ENCODE data around the gene YARS2. TPM values are rescaled to one million over a fixed set of nuclear protein-coding genes. Genes with fewer than 3 reads are reported as not detected.

YARS2 gene
- total RNA-seq, 1 donor from 2014 or later: 11.6 TPM

DNA sequence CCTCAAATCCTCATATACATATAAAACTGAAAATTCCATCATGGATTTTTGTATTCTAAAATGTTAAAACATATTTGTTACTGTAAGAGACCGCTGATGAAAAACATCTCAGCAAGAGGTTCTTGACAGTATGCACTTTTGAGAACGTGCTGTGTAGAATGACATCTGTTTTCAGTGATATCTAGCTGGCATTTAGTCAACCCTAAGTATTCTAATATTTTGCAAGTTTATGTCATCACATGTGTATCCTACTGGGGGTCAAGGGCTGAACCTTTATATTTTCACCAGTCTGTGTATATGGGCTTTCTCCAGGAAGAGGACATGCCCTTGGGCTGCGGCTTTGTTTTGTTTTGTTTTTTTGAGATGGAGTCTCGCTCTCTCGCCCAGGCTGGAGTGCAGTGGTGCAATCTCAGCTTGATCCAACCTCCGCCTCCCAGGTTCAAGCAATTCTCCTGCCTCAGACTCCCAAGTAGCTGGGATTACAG, 22.0 kb upstream of the YARS2 start:
- intact Hi-C loops (cut with micrococcal nuclease): no loop called here
- H3K27ac ChIP-seq (replicated peaks): no peak overlapping the region
- DNase-seq: no peak
- H3K27me3 ChIP-seq (ENCODE audit: low read depth): no peaks in the 10 kb centered on the region
- H3K36me3 ChIP-seq: no peaks in the 10 kb centered on the region
- no peak overlapping the region for H3K4me3 ChIP-seq
- no peaks in the 10 kb centered on the region for H3K9me3 ChIP-seq (replicated peaks)
- TF ChIP-seq, protein P1, sequence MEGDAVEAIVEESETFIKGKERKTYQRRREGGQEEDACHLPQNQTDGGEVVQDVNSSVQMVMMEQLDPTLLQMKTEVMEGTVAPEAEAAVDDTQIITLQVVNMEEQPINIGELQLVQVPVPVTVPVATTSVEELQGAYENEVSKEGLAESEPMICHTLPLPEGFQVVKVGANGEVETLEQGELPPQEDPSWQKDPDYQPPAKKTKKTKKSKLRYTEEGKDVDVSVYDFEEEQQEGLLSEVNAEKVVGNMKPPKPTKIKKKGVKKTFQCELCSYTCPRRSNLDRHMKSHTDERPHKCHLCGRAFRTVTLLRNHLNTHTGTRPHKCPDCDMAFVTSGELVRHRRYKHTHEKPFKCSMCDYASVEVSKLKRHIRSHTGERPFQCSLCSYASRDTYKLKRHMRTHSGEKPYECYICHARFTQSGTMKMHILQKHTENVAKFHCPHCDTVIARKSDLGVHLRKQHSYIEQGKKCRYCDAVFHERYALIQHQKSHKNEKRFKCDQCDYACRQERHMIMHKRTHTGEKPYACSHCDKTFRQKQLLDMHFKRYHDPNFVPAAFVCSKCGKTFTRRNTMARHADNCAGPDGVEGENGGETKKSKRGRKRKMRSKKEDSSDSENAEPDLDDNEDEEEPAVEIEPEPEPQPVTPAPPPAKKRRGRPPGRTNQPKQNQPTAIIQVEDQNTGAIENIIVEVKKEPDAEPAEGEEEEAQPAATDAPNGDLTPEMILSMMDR (IDR thresholded peaks at IDR 0.05; ENCODE audit: borderline replicate concordance): no peak
- H3K4me1 ChIP-seq: no peaks in the 10 kb centered on the region

DNA sequence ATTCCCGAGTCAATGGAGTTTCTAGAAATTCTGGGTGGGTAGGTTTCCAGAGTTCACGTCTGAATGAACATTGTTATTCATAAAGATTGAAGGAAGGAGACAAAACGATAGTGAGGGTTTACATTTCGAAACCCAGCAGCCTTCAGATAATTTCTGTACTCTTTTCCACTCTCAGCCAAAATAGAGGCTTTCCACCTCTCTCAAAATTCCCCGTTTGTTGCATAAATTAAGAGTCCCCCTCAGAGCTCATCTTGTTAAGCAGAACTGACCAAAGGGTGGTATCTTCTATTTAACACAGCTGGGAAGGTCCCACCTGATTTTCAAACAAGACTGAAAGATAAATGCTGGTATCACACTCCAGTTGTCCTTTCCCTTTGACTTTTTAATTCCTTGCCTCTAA, 21.5 kb upstream of the YARS2 start:
- no peaks in the 10 kb centered on the region for H3K4me1 ChIP-seq
- TF ChIP-seq, protein P1 (IDR thresholded peaks at IDR 0.05; ENCODE audit: borderline replicate concordance): no peak
- H3K36me3 ChIP-seq: no peaks in the 10 kb centered on the region
- DNase-seq: no peak
- intact Hi-C loops (cut with micrococcal nuclease): no loop called here
- no peaks in the 10 kb centered on the region for H3K27me3 ChIP-seq (ENCODE audit: low read depth)
- no peak overlapping the region for H3K27ac ChIP-seq (replicated peaks)
- no peak overlapping the region for H3K4me3 ChIP-seq
- no peaks in the 10 kb centered on the region for H3K9me3 ChIP-seq (replicated peaks)

DNA sequence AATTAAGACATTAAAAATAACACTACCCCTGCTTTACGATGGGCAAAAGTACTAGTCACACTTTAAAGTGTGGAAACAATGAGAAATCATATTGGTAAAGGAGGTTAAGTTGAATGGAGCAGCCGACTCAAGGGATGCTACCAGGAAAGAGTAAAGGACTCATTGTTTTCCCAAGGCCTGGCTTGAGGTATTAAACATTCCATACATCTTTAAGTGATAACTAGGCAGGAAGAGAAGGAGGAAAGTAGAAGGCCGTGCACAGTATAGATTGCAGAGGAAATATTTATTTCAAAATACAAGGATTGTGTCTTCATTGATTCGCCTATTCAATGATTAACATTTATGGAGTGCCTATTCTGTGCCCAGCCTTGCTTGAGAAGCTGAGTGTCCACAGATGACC, 20.6 kb upstream of the YARS2 start:
- TF ChIP-seq, protein P1 (IDR thresholded peaks at IDR 0.05; ENCODE audit: borderline replicate concordance): no peak

DNA sequence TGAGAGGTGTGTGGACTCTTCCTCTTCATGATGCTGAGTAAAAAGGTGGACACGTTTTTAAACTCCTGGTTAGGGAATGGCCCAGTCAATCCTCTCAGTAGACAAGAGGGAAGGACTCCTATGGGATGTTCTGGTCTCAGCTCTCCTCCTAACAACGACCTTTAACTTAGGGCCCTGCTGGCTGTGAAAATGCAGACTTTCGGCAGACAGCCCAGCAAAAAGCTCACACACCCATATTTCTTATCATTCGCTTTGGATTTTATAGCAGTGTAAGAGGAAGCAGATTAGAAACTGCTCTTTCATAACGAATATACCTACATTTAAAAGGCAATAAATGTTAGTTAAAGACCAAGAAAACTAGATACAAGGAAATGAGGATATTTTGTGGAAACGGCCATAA, 18.0 kb upstream of the YARS2 start:
- TF ChIP-seq, protein P1 (IDR thresholded peaks at IDR 0.05; ENCODE audit: borderline replicate concordance): no peak
- Histone ChIP-seq H3K36me3 (no peaks in the 10 kb centered on the region), H3K9me3 (replicated peaks) (no peaks in the 10 kb centered on the region), H3K27ac (replicated peaks) (no peak overlapping the region), H3K27me3 (ENCODE audit: low read depth) (no peaks in the 10 kb centered on the region), H3K4me1 (no peaks in the 10 kb centered on the region), H3K4me3 (no peak overlapping the region)
- intact Hi-C loops (cut with micrococcal nuclease): no loop called here
- no peak for DNase-seq

More for the DNA sequence above, 20.6 kb upstream of the YARS2 start:
- Histone ChIP-seq H3K36me3 (no peaks in the 10 kb centered on the region), H3K27me3 (ENCODE audit: low read depth) (no peaks in the 10 kb centered on the region), H3K9me3 (replicated peaks) (no peaks in the 10 kb centered on the region), H3K27ac (replicated peaks) (no peak overlapping the region), H3K4me3 (no peak overlapping the region), H3K4me1 (no peaks in the 10 kb centered on the region)
- intact Hi-C loops (cut with micrococcal nuclease): no loop called here
- DNase-seq: no peak

DNA sequence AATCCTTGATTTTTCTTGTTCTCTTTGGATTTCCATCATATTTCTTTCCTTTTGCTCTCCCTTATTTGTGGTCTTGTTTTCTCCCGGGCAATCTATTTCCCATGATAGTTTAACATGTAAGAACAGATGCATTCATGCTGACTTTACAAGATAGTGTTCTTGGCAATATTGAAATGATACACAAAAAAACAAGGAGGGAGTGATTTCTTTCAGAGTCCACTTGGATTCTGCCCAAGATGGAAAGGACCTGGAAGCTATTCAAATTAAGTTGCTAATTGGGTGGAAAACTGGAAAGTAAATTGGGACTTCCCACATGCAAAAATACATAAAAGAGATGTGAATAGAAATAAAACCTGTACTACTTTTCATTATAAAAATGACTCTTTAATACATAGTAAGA, 14.4 kb upstream of the YARS2 start:
- DNase-seq: no peak
- Histone ChIP-seq H3K4me3 (no peak overlapping the region), H3K4me1 (no peaks in the 10 kb centered on the region), H3K27me3 (ENCODE audit: low read depth) (peaks cover 7% of the 10 kb centered on the region), H3K36me3 (no peaks in the 10 kb centered on the region), H3K27ac (replicated peaks) (no peak overlapping the region), H3K9me3 (replicated peaks) (no peaks in the 10 kb centered on the region)
- intact Hi-C loops (cut with micrococcal nuclease): no loop called here
- TF ChIP-seq, protein P1 (IDR thresholded peaks at IDR 0.05; ENCODE audit: borderline replicate concordance): no peak

DNA sequence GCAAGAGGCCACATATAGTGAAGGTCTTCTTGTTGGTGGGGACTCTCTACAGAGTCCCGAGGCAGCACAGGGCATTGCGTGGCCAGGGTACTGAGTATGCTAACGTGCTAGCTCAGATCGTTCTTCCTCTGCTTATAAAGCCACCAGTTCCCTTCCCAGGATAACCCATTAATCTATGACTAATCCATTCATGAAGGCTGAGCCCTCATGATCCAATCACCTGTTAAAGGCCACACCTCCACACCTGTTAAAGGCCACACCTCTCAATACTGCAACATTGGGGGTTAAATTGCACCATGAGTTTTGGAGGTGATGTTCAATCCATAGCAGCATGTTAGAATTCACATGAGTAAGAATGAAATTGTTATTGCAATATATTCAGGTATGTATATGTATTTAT, 12.8 kb upstream of the YARS2 start:
- intact Hi-C loops (cut with micrococcal nuclease): no loop called here

More for the DNA sequence above, 12.8 kb upstream of the YARS2 start:
- peaks cover 7% of the 10 kb centered on the region for H3K27me3 ChIP-seq (ENCODE audit: low read depth)
- H3K9me3 ChIP-seq (replicated peaks): no peaks in the 10 kb centered on the region
- no peak overlapping the region for H3K4me3 ChIP-seq
- TF ChIP-seq, protein P1 (IDR thresholded peaks at IDR 0.05; ENCODE audit: borderline replicate concordance): no peak
- no peak for DNase-seq
- no peaks in the 10 kb centered on the region for H3K4me1 ChIP-seq
- no peak overlapping the region for H3K27ac ChIP-seq (replicated peaks)
- H3K36me3 ChIP-seq: no peaks in the 10 kb centered on the region

Data from left ventricle myocardium inferior (tissue), 1 donor.